ENCODE results near the gene GJD2. TPM values are rescaled to one million over a fixed set of nuclear protein-coding genes. Genes with fewer than 3 reads are reported as not detected.

GJD2 gene
- total and polyA plus RNA-seq, 2 experiments from 2014 or later: 0.45 TPM; not detected in 1

DNA sequence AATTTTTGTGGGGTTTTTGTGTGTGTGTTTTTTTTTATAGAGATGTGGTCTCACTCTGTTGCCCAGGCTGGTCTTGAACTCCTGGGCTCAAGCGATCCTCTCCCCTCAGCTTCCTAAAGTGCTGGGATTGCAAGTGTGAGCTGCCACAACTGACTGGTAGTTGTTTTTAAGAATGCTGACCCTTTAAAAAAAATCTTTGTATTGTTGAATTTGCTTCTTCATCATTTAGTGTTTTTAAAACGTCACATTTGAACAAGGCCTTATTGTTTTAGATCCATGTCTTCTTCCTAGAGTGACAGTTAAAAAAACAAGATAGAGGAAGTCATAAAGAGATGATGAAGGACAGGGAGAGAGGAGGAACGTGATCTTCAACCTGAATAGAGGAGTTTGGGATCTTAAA is 24.1 kb downstream of the GJD2 start:
- Histone ChIP-seq H3K9me3 (ENCODE audit: low read depth) (no peaks in the 10 kb centered on the region), H3K36me3 (no peaks in the 10 kb centered on the region), H3K4me3 (no peak overlapping the region), H3K27me3 (no peaks in the 10 kb centered on the region), H3K27ac (no peak overlapping the region), H3K4me1 (ENCODE audit: low read depth) (no peaks in the 10 kb centered on the region)
- DNase-seq (ENCODE audit: low read depth in 1 of 2, low spot score in 1 of 2): no peak
- TF ChIP-seq, protein P1, sequence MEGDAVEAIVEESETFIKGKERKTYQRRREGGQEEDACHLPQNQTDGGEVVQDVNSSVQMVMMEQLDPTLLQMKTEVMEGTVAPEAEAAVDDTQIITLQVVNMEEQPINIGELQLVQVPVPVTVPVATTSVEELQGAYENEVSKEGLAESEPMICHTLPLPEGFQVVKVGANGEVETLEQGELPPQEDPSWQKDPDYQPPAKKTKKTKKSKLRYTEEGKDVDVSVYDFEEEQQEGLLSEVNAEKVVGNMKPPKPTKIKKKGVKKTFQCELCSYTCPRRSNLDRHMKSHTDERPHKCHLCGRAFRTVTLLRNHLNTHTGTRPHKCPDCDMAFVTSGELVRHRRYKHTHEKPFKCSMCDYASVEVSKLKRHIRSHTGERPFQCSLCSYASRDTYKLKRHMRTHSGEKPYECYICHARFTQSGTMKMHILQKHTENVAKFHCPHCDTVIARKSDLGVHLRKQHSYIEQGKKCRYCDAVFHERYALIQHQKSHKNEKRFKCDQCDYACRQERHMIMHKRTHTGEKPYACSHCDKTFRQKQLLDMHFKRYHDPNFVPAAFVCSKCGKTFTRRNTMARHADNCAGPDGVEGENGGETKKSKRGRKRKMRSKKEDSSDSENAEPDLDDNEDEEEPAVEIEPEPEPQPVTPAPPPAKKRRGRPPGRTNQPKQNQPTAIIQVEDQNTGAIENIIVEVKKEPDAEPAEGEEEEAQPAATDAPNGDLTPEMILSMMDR (IDR thresholded peaks at IDR 0.05; ENCODE audit: low read depth, low read length): no peak

DNA sequence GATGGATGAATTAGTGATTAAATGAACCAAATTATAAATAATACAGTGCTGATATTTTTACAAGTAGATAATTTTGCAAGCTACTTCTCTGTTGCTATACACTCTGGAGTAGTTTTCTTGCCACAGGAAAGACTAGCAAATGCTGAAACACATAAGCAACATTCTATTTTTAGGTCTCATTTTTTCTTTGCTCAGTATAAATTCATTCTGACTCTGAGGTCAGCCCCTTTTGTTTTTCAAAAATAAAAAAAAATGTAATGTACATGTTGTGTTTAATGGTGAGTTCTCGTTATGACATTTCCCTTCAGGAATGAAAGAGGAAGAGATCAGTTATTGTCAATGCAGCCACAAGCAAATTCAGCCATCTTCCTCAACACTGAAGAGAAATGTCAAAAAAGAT is 24.9 kb downstream of the GJD2 start:
- H3K4me1 ChIP-seq (ENCODE audit: low read depth): no peaks in the 10 kb centered on the region
- no peaks in the 10 kb centered on the region for H3K27me3 ChIP-seq
- H3K4me3 ChIP-seq: no peak overlapping the region
- no peaks in the 10 kb centered on the region for H3K9me3 ChIP-seq (ENCODE audit: low read depth)
- H3K27ac ChIP-seq: no peak overlapping the region
- no peaks in the 10 kb centered on the region for H3K36me3 ChIP-seq
- DNase-seq (ENCODE audit: low read depth in 1 of 2, low spot score in 1 of 2): no peak
- TF ChIP-seq, protein P1 (IDR thresholded peaks at IDR 0.05; ENCODE audit: low read depth, low read length): no peak

DNA sequence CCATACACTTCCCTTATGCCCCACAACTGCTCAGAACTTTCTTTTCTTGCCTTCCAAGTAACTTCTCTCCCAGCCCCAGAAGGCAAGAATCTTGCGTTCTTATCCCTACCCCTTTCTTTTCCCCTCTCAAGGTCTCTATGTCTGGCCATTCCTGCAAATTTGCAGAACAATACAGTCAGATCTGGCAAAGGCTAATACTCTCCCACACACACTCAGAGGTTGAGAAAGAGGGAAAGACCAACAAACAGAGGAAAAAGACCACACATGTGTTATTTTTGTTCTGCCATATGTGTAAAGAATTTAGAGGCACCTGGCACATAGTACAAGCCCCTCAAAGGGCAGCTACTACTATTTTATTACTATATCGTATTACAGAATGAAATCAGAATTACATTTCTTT is 25.7 kb downstream of the GJD2 start:
- TF ChIP-seq, protein P1 (IDR thresholded peaks at IDR 0.05; ENCODE audit: low read depth, low read length): no peak
- H3K27ac ChIP-seq: no peak overlapping the region
- no peak overlapping the region for H3K4me3 ChIP-seq
- DNase-seq (ENCODE audit: low read depth in 1 of 2, low spot score in 1 of 2): no peak
- no peaks in the 10 kb centered on the region for H3K36me3 ChIP-seq
- peaks cover 4% of the 10 kb centered on the region for H3K4me1 ChIP-seq (ENCODE audit: low read depth)
- H3K9me3 ChIP-seq (ENCODE audit: low read depth): no peaks in the 10 kb centered on the region
- H3K27me3 ChIP-seq: no peaks in the 10 kb centered on the region

DNA sequence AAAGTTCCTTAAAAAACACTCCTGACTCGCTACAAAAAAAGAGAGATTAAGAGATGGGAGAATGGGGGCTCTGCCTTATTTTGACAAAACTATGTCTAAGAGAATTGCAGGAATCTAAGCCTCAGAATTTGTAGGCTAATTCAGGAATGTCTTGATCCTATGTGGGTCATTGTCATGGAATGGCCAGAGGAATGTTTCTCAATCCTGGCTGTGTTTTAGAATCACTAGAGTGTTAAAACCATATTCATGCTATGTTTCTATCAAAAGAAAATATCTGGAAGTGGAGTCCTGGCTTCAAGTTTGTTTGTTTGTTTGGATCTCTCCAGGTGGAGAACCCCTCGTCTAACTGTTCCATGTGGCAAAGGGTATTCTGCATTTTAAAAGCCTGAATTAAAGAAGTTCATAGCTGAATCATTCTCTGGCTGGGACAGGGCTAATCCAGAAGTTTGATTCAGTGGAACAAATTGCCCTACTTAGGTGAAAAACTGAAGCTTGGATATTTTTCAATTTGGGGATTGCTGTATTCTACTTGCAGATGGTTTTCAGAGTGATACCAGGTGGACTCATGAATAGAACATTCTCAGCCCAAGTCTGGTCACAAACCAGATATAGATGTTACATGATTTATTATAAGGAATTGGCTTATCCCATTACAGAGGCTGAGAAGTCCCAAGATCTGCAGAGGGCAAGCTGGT is 28.2 kb downstream of the GJD2 start:
- no peak overlapping the region for H3K27ac ChIP-seq
- DNase-seq (ENCODE audit: low read depth in 1 of 2, low spot score in 1 of 2): no peak

DNA sequence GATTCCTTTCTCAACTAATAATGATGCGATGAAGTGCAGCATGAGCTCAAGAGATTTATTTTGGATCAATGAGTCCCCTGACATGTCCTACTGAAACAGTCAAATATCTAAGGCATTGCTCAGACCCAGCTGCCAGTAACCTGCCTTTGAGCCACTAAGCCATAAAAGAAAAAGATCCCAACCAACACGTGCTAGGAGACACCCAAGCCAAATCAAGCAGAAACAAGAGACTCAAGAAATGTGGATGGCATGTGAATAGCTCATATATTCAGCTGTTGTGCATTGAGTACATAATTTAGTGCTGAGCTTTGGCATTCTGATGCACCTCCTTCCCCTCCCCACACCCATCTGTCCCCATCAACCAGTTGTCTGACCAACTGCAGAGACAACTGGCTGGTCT is 29.2 kb downstream of the GJD2 start:
- H3K27ac ChIP-seq: no peak overlapping the region
- H3K9me3 ChIP-seq (ENCODE audit: low read depth): no peaks in the 10 kb centered on the region
- peaks cover 30% of the 10 kb centered on the region for H3K4me1 ChIP-seq (ENCODE audit: low read depth)
- no peaks in the 10 kb centered on the region for H3K27me3 ChIP-seq
- no peak for DNase-seq (ENCODE audit: low read depth in 1 of 2, low spot score in 1 of 2)
- H3K4me3 ChIP-seq: no peak overlapping the region
- TF ChIP-seq, protein P1 (IDR thresholded peaks at IDR 0.05; ENCODE audit: low read depth, low read length): no peak
- H3K36me3 ChIP-seq: no peaks in the 10 kb centered on the region

More for the DNA sequence above, 28.2 kb downstream of the GJD2 start:
- TF ChIP-seq, protein P1 (IDR thresholded peaks at IDR 0.05; ENCODE audit: low read depth, low read length): no peak
- Histone ChIP-seq H3K36me3 (no peaks in the 10 kb centered on the region), H3K27me3 (no peaks in the 10 kb centered on the region), H3K4me1 (ENCODE audit: low read depth) (peaks cover 20% of the 10 kb centered on the region), H3K4me3 (no peak overlapping the region), H3K9me3 (ENCODE audit: low read depth) (no peaks in the 10 kb centered on the region)
